ENCODE results near the gene RAB8B.

- TF ChIP-seq CTCF (IDR thresholded peaks at IDR 0.05 in 4 of 5, conservative IDR thresholded peaks at IDR 0.05 in 1 of 5): no peak
- TF ChIP-seq POLR2A (IDR thresholded peaks at IDR 0.05): no peak
These were observed 23.2 kb upstream of the RAB8B start for GRCh38 chr15:63166219-63166618.
